ENCODE measurements around the gene RIMS3.

The RIMS3 gene

GRCh38 chr1:40657046-40657445 is 8.4 kb downstream of the RIMS3 start:
- no peak for DNase-seq (ENCODE audit: low read depth)
- TF ChIP-seq MAX (IDR thresholded peaks at IDR 0.05; ENCODE audit: low read depth, low read length) = no peak
- TF ChIP-seq CTCF (IDR thresholded peaks at IDR 0.05; ENCODE audit: low read depth, low read length) = no peak
- no peak for TF ChIP-seq POLR2A (IDR thresholded peaks at IDR 0.05; ENCODE audit: extremely low read depth, insufficient read length)
- TF ChIP-seq MYC (IDR thresholded peaks at IDR 0.05; ENCODE audit: low read depth, low read length) = no peak
- no peak overlapping the region for H3K4me3 ChIP-seq (ENCODE audit: low read depth, low read length)

- DNase-seq (ENCODE audit: low read depth) = peak; percentile 36
- no peak for TF ChIP-seq MYC (IDR thresholded peaks at IDR 0.05; ENCODE audit: low read depth, low read length)
- no peak for TF ChIP-seq MAX (IDR thresholded peaks at IDR 0.05; ENCODE audit: low read depth, low read length)
- no peak for TF ChIP-seq POLR2A (IDR thresholded peaks at IDR 0.05; ENCODE audit: extremely low read depth, insufficient read length)
- no peak for TF ChIP-seq CTCF (IDR thresholded peaks at IDR 0.05; ENCODE audit: low read depth, low read length)
- H3K4me3 ChIP-seq (ENCODE audit: low read depth, low read length) = no peak overlapping the region
These were observed 11.5 kb downstream of the RIMS3 start for GRCh38 chr1:40653851-40654537.

GRCh38 chr1:40652979-40653378 is 12.5 kb downstream of the RIMS3 start:
- TF ChIP-seq POLR2A (IDR thresholded peaks at IDR 0.05; ENCODE audit: extremely low read depth, insufficient read length) = no peak
- H3K4me3 ChIP-seq (ENCODE audit: low read depth, low read length) = no peak overlapping the region
- DNase-seq (ENCODE audit: low read depth) = no peak

- DNase-seq (ENCODE audit: low read depth) = no peak
- TF ChIP-seq CTCF (IDR thresholded peaks at IDR 0.05; ENCODE audit: low read depth, low read length) = no peak
- TF ChIP-seq POLR2A (IDR thresholded peaks at IDR 0.05; ENCODE audit: extremely low read depth, insufficient read length) = no peak
- no peak for TF ChIP-seq MYC (IDR thresholded peaks at IDR 0.05; ENCODE audit: low read depth, low read length)
- no peak for TF ChIP-seq MAX (IDR thresholded peaks at IDR 0.05; ENCODE audit: low read depth, low read length)
- H3K4me3 ChIP-seq (ENCODE audit: low read depth, low read length) = no peak overlapping the region
These were observed 13.0 kb downstream of the RIMS3 start for GRCh38 chr1:40652468-40652867.

- TF ChIP-seq CTCF (IDR thresholded peaks at IDR 0.05; ENCODE audit: low read depth, low read length) (no peak), POLR2A (IDR thresholded peaks at IDR 0.05; ENCODE audit: extremely low read depth, insufficient read length) (no peak), MAX (IDR thresholded peaks at IDR 0.05; ENCODE audit: low read depth, low read length) (no peak), MYC (IDR thresholded peaks at IDR 0.05; ENCODE audit: low read depth, low read length) (no peak)
- peak; percentile 24 for DNase-seq (ENCODE audit: low read depth)
- H3K4me3 ChIP-seq (ENCODE audit: low read depth, low read length) = no peak overlapping the region
These were observed 14.2 kb downstream of the RIMS3 start for GRCh38 chr1:40651138-40651857.

- peak; percentile 24 for DNase-seq (ENCODE audit: low read depth)
- peak; percentile 46 for TF ChIP-seq CTCF (IDR thresholded peaks at IDR 0.05; ENCODE audit: low read depth, low read length)
- TF ChIP-seq MAX (IDR thresholded peaks at IDR 0.05; ENCODE audit: low read depth, low read length) = no peak
- no peak overlapping the region for H3K4me3 ChIP-seq (ENCODE audit: low read depth, low read length)
These were observed 15.4 kb downstream of the RIMS3 start for GRCh38 chr1:40650075-40650474.

All from NB4 (cell line).